Stimulated activated CD4-positive, alpha-beta T cell treated with anti-CD3 and anti-CD28 coated beads, Interleukin-4, amount 100 ng/mL, for 1 hour (primary cell): ENCODE results near the gene IFT80.
"Not testable (repeated sequence)": the region's sequence is repeated elsewhere in the genome, so short reads cannot be mapped to it uniquely, and the experiment has no call there.

ENCODE experiments used
- DNase-seq: peaks from one replicate; pipeline ENCODE4 v3.0.0-alpha.2; 2020

The IFT80 gene

DNA sequence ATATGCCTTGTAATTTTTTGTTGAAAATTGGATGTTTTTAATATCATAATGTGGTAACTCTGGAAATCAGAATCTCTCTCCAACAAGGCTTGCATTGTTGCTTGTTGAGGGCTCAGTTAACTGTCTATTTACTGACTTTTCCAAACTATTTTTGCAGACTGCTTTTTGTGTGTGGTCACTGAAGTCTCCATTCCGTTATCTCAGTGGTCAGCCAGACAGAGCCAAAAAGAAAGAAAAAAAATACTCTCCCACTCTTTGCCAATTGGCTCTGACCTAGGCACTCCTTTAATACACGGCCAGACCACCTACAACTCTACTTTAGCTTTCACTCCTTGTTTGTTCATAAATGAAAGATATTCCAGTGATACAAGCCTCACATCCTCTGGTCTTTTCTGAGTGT, 52.5 kb downstream of the IFT80 start:
- no peak for DNase-seq

DNA sequence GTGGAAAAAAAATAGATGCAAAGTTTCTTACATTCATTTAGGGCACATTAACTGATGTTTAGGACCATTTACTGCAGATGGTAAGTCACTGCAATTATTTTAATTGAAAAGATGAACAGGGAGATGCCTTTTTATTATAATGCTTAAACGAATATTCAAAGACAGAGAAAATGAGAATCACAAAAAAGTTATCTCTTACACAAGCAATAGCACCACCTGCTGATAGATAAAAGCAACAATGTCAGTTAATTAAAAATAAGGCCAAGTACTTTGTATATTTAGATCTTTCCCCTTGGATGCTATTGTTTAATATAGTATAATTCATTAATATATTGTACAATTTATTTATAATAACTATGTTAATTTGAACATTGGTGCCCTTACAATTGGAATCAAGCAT, 55.9 kb downstream of the IFT80 start:
- DNase-seq, result no peak

DNA sequence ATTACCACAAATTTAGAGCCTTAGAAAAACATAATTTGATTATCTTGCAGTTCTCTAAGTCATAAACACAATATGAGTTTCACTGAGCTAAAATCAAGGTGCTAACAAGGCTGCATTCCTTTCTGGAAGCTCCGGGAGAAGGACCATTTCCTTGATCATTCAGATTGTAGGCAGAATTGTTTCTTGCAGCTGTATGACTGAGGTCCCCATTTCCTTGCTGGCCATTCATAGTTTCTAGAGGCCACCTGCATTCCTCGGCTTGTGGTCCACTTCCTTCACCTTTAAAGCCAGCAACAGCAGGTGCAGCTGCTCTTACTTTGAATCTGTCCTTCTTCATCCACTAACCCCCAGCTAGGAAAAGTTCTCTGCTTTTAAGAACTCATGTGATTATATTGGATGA, 58.7 kb downstream of the IFT80 start:
- no peak for DNase-seq

DNA sequence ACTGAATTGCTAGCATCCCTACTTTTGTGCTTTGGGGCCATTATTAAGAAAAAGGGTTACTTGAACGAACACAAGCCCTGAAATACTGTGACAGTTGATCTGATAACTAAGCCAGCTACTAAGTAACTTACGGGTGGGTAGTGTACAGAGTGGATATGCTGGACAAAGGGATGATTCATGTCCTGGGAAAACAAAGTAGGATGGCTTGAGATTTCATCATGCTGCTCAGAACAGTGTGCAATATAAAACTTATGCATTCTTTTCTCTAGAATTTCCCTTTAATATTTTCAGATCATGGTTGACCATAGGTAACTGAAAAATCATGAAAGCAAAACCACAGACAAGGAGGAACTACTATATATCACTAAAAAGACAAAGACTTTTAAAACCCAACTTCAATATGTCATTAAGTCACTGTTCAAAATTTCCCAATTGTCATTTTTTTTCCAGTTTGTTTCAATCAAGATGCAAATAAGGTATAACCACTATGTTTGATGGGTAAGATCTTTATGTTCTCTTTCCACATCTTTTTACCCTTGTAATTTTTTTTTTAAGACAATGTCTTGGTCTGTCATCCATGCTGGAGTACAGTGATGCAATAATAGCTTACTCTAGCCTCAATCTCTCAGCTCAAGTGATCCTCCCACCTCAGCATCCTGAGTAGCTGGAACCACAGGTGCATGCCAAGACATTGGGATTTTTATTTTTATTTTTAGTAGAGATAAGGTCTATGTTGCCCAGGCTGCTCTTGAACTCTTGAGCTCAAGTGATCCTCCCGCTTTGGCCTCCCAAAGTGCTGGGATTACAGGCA, 67.7 kb downstream of the IFT80 start:
- no peak for DNase-seq

DNA sequence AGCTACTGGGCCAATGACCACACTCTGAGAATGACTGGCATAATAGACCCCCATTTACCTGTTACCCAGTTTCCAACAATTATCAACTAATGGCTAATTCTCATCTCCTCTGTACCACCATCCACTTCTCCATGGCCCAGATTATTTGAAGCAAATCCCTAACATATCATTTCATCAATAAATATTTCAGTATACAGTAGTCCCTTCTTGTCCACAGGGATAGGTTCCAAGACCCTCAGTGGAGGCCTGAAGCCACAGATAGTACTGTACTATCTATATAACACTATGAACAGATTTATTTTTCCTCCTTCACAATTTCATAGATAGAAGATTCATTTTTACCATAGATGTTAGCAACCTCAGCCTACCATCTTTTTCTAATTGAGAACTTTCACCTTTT, 68.3 kb downstream of the IFT80 start:
- DNase-seq, result no peak

DNA sequence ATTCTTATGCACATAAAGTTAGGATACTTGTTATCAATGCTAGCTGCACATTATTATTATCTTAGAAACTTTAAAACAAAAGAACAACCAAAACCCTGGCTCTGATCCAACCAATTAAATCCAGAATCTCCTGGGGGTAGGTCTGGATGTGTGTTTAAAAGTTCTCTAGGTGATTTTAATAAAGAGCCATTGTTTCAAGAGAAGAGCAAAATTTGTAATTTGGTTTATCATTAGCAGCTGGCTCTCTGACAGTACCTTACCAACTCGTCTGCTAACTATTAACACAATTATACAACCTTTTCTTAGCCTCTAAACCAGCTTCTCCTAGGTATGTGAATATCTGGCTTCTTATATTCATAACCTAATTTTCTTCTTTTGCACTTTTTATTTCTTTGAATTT, 68.9 kb downstream of the IFT80 start:
- DNase-seq, result no peak

DNA sequence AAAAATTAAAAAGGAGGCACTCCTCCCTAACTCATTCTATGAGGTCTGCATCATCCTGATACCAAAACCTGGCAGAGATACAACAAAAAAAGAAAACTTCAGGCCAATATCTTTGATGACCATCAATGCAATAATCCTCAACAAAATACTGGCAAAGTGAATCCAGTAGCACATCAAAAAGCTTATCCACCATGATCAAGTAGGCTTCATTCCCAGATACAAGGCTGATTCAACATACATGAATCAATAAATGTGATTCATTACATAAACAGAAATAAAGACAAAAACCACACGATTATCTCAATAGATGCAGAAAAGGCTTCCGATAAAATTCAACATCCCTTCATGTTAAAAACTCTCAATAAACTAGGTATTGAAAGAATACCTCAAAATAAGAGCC, 72.7 kb downstream of the IFT80 start:
- DNase-seq, result not testable (repeated sequence)

DNA sequence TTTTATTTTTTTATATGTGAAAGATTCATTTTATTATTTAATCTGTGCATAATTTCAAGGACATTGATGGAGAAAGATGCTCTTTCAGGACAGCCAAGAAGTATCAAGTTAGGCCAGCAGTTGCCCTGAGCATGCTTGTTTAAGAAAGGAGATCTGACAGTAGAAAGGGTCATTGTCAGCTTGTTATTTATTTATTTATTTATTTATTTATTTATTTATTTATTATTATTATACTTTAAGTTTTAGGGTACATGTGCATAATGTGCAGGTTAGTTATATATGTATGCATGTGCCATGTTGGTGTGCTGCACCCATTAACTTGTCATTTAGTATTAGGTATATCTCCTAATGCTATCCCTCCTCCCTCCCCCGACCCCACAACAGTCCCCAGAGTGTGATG, 77.2 kb downstream of the IFT80 start:
- DNase-seq, result not testable (repeated sequence)

DNA sequence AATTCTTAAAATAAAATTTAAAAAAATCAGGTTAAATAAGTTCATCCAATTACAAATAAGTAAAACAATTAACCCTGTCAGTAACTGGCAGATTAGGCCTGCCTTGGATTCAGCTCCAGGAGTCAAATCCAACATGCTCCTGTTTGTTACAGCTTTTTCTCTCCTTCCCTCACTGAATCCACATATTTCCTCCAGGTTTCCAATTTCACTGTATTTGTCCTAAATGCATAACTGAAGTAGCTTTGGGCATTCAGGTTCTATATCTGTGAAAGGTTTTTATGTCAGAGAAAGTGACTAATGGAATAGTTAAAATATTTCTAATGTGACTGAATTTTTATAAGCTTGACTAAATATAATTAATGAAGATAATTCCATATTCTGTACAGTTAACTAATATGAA, 79.7 kb downstream of the IFT80 start:
- no peak for DNase-seq

DNA sequence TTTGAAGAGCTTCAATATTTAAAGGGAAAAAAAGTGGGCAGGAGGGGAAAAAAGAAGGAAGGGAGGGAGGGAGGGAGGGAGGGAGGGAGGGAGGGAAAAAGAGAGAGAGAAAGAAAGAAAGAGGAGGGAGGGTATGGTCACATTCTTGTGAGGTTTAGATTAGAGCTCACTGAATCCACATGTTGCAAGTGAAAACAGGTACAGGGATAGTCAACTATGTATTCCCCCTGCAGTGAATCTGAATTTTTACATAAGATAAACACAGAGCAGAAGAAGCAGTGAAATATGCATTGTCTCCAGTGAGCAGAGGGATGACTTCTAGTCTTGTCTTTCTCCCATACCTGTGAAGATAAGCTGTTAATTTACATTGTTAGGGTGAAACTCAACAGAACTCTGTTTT, 84.0 kb downstream of the IFT80 start:
- DNase-seq, result no peak

DNA sequence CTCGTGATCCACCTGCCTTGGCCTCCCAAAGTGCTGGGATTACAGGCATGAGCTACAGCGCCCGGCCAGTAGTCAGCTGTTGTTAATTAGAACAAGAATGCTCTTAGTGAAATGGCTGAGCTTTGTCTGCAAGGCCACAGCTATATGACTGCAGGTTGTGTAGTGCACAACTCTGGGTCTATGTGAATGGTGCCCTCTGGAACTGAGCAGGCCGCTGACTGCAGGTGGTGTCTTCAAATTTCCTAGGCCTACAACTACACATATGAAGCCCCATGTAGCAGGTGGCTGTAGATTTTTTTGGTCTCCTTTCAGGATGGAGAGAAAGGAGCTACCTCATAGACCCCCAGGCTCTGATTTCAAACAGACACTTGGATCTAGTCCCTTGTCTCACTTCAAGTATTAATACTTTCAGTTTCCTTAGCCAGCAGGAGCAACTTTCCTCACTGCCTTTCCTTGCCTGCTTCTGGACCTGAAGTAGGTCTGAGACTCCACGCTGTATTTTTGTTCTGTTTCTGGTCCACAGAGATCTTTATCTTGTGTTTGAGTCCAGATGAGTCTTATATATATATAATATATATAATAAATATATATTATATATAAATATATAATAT, 86.9 kb downstream of the IFT80 start:
- DNase-seq, result no peak

DNA sequence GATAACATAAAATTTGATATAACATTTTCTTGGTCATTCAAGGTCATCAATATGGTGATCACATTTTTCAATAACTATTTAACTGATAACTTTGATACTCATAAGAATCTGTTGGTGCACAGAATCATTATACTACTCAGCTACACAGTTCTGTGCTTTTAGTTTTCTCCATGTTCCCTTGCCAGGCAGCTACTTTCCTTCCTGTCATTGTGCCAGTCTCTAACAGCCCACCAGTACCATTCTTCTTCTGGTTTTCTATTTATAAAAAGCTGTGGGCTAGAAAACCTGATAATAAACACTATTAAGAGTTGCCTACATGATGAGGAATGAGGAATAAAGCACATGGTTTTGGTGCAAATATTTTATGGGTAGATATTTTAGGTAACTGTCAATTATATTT, 96.2 kb downstream of the IFT80 start:
- DNase-seq, result no peak

DNA sequence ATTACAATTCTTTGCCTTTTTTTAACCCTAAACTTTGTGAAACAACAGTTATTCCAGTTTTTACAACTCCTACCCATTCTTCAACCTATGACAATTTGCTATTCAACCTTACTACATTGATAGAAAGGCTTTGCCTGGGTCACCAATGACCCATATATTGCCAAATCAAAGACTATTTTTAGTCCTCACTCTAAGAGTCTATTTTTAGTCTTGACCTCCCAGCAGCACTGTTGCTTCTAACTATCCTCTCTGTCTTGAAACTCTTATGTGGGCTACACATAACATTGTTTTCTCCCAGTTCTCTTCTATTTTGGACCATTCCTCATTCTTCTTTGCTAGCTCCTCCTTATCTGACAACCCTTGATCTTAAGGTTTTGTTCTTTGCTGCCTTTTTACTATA, 102.4 kb downstream of the IFT80 start:
- DNase-seq, result no peak

DNA sequence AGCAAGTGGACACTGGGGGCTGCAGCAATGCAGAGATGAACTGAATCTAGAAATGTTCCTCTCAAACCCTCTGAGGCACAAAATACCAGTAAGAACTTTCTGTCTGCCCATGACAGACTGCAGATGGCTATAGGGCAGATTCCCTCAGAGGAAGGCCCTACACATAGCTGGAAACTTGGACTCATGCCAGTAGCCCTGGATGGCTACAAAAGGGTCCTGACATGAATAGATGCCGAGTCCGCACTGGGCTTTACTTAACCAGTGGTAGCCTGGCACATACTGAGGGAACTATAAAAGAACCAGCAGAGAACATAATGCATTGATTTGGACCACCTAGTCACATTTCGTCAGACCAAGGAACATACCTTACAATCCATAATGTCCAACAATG, 107.1 kb downstream of the IFT80 start:
- DNase-seq, result no peak

DNA sequence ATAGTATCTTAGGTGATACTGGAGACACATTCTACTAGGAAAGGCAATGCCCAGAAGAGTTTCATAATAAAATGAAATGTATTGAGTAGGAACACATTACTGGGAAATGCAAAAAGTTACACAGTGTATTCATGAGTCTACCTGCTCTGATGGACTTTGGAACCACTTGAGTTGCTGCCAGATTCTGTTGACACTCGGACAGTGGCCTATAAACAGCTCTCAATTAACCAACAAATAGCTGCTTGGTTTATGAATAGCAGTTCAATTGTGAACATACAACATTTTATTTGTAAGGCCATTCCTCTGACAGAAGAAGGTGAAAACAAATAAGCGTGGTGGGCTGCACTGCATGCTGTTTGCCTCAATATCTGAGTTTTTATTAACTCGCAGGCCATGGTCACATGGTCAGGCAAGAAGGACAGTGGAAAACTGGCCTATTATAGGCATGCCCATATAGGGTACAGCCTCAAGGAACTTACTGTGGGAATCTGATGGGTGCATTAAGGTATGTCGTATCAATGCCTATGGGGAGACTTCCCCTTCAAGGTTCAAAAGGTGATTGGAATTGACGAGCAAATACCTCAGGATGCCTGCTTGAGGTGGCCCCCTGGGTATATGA, 107.6 kb downstream of the IFT80 start:
- no peak for DNase-seq

DNA sequence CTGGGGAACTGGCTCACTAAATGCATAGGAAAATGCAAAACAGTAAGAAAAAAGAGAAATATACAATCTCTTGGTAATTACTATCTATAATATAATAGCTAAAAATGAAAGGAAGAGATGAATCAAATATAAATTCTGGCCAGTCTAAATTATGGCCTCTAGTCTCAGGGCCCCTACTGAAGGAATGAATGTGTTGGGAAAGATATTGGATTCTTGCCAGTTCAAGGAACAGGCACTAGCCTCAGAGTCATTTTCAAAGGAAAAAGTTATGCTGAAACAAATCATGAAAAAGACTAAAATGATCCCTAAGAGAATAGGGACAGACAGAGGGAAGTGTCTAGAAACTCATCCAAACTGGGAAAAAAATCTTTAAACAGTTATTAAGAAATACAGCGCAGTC, 111.4 kb downstream of the IFT80 start:
- no peak for DNase-seq

DNA sequence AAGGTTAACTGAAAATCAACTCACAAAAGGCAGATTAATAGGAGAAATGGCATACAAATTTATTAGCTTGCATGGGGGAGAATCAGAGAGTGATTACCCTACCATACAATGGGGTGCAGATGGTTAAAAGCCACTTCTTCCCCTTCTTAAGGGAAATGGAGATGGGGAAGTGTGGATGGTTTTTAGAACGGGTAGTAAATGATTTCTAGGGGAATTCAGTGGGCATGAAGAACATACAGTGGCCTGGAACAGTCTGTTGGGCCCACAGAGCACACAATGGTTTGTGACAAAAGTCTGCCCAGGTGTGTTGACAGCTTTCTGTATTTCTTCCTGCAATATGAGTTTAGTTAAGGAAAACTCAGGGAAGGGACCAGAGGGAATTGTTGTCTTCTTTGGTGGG, 112.8 kb downstream of the IFT80 start:
- no peak for DNase-seq

DNA sequence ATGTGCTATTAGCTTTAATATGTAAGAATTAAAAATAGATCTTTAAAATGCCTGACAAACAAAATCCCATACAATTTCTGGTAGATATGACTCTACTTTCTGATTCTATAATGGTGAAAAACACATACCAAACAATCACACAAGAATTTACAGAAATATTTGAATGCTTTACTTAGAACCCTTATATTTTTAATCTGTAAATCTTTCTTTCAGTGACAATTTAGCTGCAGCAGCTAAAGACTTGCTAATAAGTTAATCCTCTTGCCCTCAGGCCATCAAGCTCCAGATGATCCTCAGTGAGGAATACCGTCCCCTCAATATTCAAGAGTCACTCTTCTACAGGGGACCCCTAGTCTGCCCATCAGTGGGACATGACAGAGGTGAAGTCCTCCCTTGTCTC, 118.2 kb downstream of the IFT80 start:
- DNase-seq, result no peak

DNA sequence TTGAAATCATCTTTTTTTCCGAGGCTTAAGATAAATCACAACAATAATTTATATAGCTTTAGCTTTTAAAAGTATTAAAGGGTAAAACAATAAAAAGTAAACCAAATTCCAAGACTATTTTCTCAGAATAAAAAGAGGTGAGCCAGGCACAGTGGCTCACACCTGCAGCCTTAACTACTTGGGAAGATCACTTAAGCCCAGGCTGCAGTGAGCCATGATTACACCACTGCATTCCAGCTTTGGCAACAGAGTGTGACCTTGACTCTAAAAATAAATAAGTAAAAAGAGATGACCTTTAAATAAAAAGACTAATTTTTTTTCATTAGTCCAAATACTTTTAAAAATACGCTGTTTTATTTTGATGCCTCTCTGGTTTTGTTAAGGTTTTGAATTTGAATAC, 119.4 kb downstream of the IFT80 start:
- no peak for DNase-seq

DNA sequence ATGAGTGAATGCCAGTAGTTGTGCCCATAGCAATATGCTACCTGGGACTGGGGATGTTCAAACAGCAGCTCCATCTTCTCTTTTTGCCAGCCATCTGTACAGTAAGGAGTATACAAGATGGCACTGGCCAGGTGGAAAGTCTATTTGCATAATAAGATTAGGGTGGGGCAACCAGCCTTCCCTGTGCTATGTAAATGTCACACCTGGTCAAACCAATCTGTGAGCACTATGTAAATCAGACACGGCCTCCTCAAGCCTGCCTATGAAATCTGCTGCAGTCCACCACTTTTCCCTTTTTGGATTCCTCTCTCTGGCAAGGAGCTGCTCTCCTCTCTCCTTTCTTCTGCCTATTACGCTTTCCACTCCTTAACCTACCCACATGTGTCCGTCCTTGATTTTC, 120.8 kb downstream of the IFT80 start:
- no peak for DNase-seq

DNA sequence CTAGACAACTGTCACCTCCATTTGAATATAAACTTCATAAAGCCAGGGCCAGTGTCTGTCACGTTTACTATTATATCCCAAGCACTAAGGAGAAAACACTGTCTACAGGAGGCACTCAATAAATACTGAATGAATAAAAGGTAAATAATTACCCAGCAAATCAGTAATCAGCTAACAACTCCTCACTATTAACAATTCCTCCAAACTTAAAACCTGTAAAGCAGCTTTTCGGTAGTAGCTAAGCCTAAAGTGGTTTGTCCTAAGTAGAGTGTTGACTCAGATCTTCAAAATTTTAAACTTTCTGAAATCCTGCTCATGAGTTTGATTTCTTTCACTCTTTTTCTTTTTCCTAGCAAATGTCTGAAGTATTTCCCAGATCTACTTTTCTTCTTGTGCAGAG, 133.9 kb downstream of the IFT80 start:
- DNase-seq, result no peak

DNA sequence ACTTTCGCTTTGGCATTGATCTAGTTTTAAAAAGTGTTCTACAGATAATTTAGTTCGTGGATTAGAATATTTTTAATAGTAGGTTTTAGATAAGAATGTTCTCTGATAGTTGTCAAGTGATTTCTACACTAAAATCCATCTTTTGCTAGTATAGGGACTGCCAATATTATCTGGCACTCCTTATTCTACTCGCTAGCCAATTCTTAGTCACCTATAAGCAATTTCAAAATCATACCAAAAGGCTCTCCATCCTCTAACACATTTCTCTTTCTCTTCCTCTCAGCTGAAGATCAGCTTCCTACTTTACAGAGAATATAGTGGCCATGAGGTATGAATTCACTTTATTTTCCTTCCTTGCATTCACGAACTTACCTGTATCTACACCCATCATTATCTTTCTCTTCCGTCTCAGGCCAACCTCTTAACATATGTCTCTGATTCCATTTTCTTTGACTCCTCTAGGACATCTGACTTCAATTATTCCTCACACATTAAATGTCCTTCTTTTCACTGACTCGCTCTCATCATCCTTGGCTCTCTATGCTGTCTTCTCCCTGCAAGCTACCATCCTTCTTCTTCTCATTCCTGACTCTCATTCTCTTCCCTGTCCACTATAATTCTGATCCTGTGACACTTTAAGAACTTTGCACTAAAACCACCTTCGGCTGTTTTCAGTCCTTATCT, 138.3 kb downstream of the IFT80 start:
- DNase-seq, result no peak

DNA sequence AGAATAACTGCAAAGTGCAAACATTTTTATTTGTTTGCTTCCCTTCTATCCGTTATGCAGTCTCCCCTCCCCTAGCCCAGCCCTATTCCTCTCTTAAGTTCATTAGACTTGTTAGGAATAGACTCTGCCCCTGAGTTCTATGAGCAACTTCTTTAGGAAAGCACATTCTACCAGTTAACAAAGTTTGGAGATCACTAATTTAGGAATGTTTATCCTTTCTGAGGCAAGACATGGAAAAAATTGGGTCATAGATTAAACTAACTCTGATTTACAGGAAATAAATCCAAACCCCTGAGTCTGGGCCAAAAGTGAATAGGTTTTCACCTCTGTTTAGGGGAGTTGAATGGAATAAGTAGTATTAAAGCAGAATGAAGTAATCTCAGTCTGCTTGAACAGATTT, 139.4 kb downstream of the IFT80 start:
- DNase-seq, result no peak

DNA sequence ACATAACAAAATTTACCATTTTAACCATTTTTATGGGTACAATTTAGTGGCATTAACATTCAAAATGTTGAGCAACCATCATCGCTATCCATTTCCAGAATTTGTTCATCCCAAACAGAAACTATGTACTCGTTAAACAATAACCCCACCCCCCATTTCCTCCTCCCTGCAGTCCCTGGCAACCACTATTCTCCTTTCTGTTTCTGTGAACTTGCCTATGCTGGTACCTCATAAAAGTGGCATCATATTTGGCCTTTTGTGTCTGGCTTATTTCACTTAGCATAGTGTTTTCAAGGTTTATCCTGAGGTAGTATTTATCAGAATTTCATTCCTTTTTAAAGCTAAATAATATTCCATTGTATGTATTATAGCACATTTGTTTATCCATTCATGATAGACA, 141.4 kb downstream of the IFT80 start:
- DNase-seq, result no peak
